Left kidney (tissue), 2 donors: Measurements from ENCODE around the gene ALS2CL. TPM values are rescaled to one million over a fixed set of nuclear protein-coding genes. Genes with fewer than 3 reads are reported as not detected.
A peak's percentile ranks its signal among the peaks of the same experiment; 100 is the strongest.
"Not testable (repeated sequence)": the region's sequence is repeated elsewhere in the genome, so short reads cannot be mapped to it uniquely, and the experiment has no call there.

ENCODE experiments used
- DNase-seq: peaks from one replicate; pipeline ENCODE4 v3.0.0-alpha.2; 2013
- polyA plus RNA-seq: library from polyadenylated mRNA; unstranded; fragments of 120-200 nt; gene quantifications from one replicate; pipeline ENCODE4 v1.2.1, GENCODE V29; 2013; ENCODE audit not compliant: insufficient read length

Gene ALS2CL
- polyA plus RNA-seq, 1 donor = 12.4 TPM

GRCh38 chr3:46705022-46705530 is 11.6 kb upstream of the ALS2CL start:
- DNase-seq = peak; percentile 57

GRCh38 chr3:46704346-46704745 is 10.9 kb upstream of the ALS2CL start:
- not testable (repeated sequence) for DNase-seq

- no peak for DNase-seq
These were observed 9.6 kb upstream of the ALS2CL start for GRCh38 chr3:46703013-46703520.

GRCh38 chr3:46702246-46703012 is 8.9 kb upstream of the ALS2CL start:
- DNase-seq = no peak

GRCh38 chr3:46701181-46701939 is 7.9 kb upstream of the ALS2CL start, which contains the start of gene TMIE:
TSS of gene TMIE (plus strand) at chr3:46701392. CDS start at chr3:46701488, 96 bp downstream.
- DNase-seq = no peak

- DNase-seq = no peak
These were observed 7.3 kb upstream of the ALS2CL start for GRCh38 chr3:46700772-46701171.

- no peak for DNase-seq
These were observed 6.4 kb upstream of the ALS2CL start for GRCh38 chr3:46699676-46700523.

- no peak for DNase-seq
These were observed 2.7 kb upstream of the ALS2CL start for GRCh38 chr3:46695962-46696894.

- DNase-seq = no peak
These were observed 1.9 kb upstream of the ALS2CL start for GRCh38 chr3:46695177-46695961.

GRCh38 chr3:46694520-46694919 is 1.0 kb upstream of the ALS2CL start:
- no peak for DNase-seq

GRCh38 chr3:46693892-46694226 is 380 bp upstream of the ALS2CL start:
- no peak for DNase-seq

GRCh38 chr3:46692566-46692990 is 901 bp downstream of the ALS2CL start:
- DNase-seq = no peak

- no peak for DNase-seq
These were observed 2.7 kb downstream of the ALS2CL start for GRCh38 chr3:46690798-46691197.

- DNase-seq = no peak
These were observed 8.0 kb downstream of the ALS2CL start for GRCh38 chr3:46685446-46685845.

- DNase-seq = no peak
These were observed 8.6 kb downstream of the ALS2CL start for GRCh38 chr3:46684891-46685290.

- DNase-seq = no peak
These were observed 10.5 kb downstream of the ALS2CL start for GRCh38 chr3:46682974-46683373.

GRCh38 chr3:46681856-46682540 is 11.5 kb downstream of the ALS2CL start:
- no peak for DNase-seq

GRCh38 chr3:46681387-46681786 is 12.1 kb downstream of the ALS2CL start:
- no peak for DNase-seq

GRCh38 chr3:46680298-46680826 is 13.1 kb downstream of the ALS2CL start:
- no peak for DNase-seq
